Right lobe of liver (tissue), 6 donors: ENCODE measurements around the gene ZNF701. TPM values are rescaled to one million over a fixed set of nuclear protein-coding genes. Genes with fewer than 3 reads are reported as not detected.
"Not testable (repeated sequence)": the region's sequence is repeated elsewhere in the genome, so short reads cannot be mapped to it uniquely, and the experiment has no call there.

Experiments
- ATAC-seq, 4 donors: fragments of 200-7000 bp; cut with Tn5 transposase; one replicate each; pipeline ENCODE4 v1.9.1; 2020; ENCODE audit warnings: mild to moderate bottlenecking in 4 of 4, moderate library complexity in 4 of 4
- DNase-seq, 3 donors: peaks; one replicate each; pipeline ENCODE4 v3.0.0-alpha.2; 2020
- H3K27ac ChIP-seq, 3 donors: fragments of 200-600 bp; one replicate each; pipeline ENCODE4 v1.8.0; 2022
- H3K27me3 ChIP-seq, 2 donors: fragments of 200-600 bp; one replicate each; pipeline ENCODE4 v1.8.0; 2022
- H3K36me3 ChIP-seq, 4 donors: fragments of 200-600 bp; sonication (generic) in 1 of 4; one replicate each; pipeline versions ENCODE4 v1.5.1 to v1.8.0; 2017 to 2022; ENCODE audit warnings: control low read depth in 1 of 4
- H3K4me1 ChIP-seq, 4 donors: fragments of 200-600 bp; sonication (generic) in 1 of 4; one replicate each; pipeline versions ENCODE4 v1.5.1 to v1.8.0; 2017 to 2022; ENCODE audit warnings: control low read depth in 1 of 4
- H3K4me3 ChIP-seq, 3 donors: fragments of 200-600 bp; one replicate each; pipeline ENCODE4 v1.8.0; 2022
- H3K9me3 ChIP-seq, 4 donors: fragments of 200-600 bp; sonication (generic) in 1 of 4; one replicate each; pipeline versions ENCODE4 v1.5.1 to v1.8.0; 2017 to 2022; ENCODE audit warnings: control low read depth in 1 of 4
- POLR2A ChIP-seq: fragments of 450-650 bp; IDR thresholded peaks from one replicate; pipeline ENCODE4 v1.6.1; 2017; ENCODE audit warnings: antibody characterized with exemption, mild to moderate bottlenecking
- WGBS: methylation state at CpG from one replicate; pipeline ENCODE4 v1.1.6; 2018; ENCODE audit warnings: low coverage, low lambda C conversion rate; ENCODE audit not compliant: insufficient coverage; ENCODE audit errors: missing lambda C conversion rate; 5-methylcytosine and 5-hydroxymethylcytosine counted together
- intact Hi-C, 2 donors: fragments of 100-400 bp; cut with DNase I; formaldehyde crosslinking; loops; one replicate each; pipeline versions ENCODE4 v1.11.2 to v1.14.1; 2022
- total RNA-seq, 6 experiments: library from RNA; depleted of rRNA in 2 of 6; stranded (reverse); fragments of >200 nt in 2 of 6; fragmentation: NEBNext Ultra II Directional in 3 of 6; extraction: Animal tissue kit (Norgen Biotek cat#: 25700) in 3 of 6; gene quantifications; one replicate each; pipeline versions ENCODE4 v1.1.0 to v1.2.4, GENCODE V29; 2016 to 2023
- TF ChIP-seq, protein P1 (sequence below), 4 donors: fragments of 200-600 bp in 3 of 4; fragments of 450-650 bp in 1 of 4; IDR thresholded peaks; one replicate each; pipeline versions ENCODE4 v1.5.1 to v1.8.0; 2016 to 2022; ENCODE audit warnings: antibody characterized with exemption in 4 of 4, mild to moderate bottlenecking in 2 of 4
- donor health status: DM: no; HTN: yes; CAD: no.
- donor health status: DM: no; HTN: no; CAD: no.
- donor health status: DM: no; HTN: no; CAD: no.
- donor health status: DM: no; HTN: yes; CAD: no.
- donor health status: DM: no; HTN: yes; CAD: no.

ZNF701 gene
- total RNA-seq, 6 experiments from 2014 or later, result 2.5 to 6.4 (median 4.0) TPM

DNA sequence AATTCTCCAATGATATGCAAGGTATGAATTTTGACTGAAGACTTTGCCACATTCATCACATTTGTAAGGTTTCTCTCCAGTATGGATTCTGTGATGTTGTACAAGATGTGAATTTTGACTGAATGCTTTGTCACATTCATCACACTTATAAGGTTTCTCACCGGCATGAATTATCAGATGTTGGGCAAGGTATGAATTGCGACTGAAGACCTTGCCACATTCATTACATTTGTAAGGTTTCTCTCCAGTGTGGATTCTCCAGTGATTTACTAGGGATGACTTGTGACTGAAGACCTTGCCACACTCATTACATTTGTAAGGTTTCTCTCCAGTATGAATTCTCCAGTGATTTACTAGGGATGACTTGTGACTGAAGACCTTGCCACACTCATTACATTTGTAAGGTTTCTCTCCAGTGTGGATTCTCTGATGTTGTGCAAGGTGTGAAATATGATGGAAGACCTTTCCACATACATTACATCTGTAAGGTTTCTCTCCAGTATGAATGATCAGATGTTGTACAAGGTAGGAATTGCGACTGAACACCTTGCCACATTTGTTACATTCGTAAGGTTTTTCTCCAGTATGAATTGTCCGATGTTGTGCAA is 43.3 kb downstream of the ZNF701 start:
- peaks cover 0 to 3% (median 0%) of the 10 kb centered on the region in 4 donors for H3K36me3 ChIP-seq
- WGBS, result 93% methylated on average over 5 of the region's 5 CpGs
- TF ChIP-seq, protein P1, sequence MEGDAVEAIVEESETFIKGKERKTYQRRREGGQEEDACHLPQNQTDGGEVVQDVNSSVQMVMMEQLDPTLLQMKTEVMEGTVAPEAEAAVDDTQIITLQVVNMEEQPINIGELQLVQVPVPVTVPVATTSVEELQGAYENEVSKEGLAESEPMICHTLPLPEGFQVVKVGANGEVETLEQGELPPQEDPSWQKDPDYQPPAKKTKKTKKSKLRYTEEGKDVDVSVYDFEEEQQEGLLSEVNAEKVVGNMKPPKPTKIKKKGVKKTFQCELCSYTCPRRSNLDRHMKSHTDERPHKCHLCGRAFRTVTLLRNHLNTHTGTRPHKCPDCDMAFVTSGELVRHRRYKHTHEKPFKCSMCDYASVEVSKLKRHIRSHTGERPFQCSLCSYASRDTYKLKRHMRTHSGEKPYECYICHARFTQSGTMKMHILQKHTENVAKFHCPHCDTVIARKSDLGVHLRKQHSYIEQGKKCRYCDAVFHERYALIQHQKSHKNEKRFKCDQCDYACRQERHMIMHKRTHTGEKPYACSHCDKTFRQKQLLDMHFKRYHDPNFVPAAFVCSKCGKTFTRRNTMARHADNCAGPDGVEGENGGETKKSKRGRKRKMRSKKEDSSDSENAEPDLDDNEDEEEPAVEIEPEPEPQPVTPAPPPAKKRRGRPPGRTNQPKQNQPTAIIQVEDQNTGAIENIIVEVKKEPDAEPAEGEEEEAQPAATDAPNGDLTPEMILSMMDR (IDR thresholded peaks at IDR 0.05), result no peak
- no peak for TF ChIP-seq POLR2A
- H3K27me3 ChIP-seq, result no peaks in the 10 kb centered on the region
- intact Hi-C loops, result no loop called here
- H3K4me3 ChIP-seq, result no peak overlapping the region
- no peak overlapping the region for H3K27ac ChIP-seq
- ATAC-seq (no peak), DNase-seq (no peak)
- no peaks in the 10 kb centered on the region for H3K4me1 ChIP-seq
- peaks cover 0 to 15% (median 0%) of the 10 kb centered on the region in 4 donors for H3K9me3 ChIP-seq

DNA sequence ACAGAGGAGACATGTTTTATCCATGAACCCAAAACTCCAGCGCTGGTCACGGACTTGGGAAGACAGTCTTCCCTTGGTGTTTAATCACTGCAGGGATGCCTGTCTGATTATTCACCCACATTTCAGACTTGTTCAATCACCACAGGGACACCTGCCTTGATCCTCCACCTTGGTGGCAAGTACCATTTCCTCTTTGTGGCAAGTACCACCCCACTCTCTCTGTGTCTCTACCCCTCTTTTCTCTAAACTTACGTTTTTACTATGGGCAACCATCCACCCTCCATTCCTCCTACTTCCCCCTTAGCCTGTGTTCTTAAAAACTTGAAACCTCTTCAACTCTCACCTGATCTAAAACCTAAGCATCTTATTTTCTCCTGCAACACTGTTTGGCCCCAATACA is 51.3 kb downstream of the ZNF701 start:
- intact Hi-C loops, result no loop called here
- no peak overlapping the region for H3K4me3 ChIP-seq
- no peaks in the 10 kb centered on the region for H3K27me3 ChIP-seq
- TF ChIP-seq, protein P1 (IDR thresholded peaks at IDR 0.05), result no peak
- no peak for TF ChIP-seq POLR2A
- H3K36me3 ChIP-seq, result peaks cover 0 to 8% (median 2%) of the 10 kb centered on the region in 4 donors
- ATAC-seq (no peak), DNase-seq (no peak)
- H3K27ac ChIP-seq, result no peak overlapping the region
- H3K4me1 ChIP-seq, result no peaks in the 10 kb centered on the region
- WGBS, result 74% methylated on average over 3 of the region's 3 CpGs
- H3K9me3 ChIP-seq, result no peaks in the 10 kb centered on the region

DNA sequence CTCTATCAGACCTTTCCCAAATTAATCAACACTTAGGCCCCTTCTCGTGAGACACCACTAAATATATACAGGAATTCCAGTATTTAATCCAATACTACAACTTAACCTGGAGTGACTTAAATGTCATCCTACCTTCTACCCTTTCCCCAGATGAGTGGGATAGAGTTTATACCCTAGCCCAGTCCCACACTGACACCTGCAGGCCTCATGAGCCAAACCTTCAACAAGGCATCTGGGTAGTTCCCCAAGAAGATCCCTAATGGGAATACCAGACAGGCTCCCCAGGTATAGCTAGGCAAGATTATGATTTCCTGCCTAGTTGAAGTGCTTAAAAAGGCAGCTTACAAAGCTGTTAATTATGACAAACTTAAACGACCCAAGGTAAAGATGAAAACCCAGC is 52.2 kb downstream of the ZNF701 start:
- intact Hi-C loops, result no loop called here
- ATAC-seq (no peak), DNase-seq (no peak)
- Histone ChIP-seq H3K27me3 (no peaks in the 10 kb centered on the region), H3K9me3 (no peaks in the 10 kb centered on the region), H3K36me3 (peaks cover 0 to 8% (median 2%) of the 10 kb centered on the region in 4 donors), H3K27ac (no peak overlapping the region), H3K4me3 (no peak overlapping the region), H3K4me1 (no peaks in the 10 kb centered on the region)
- TF ChIP-seq, protein P1 (IDR thresholded peaks at IDR 0.05), result no peak
- no peak for TF ChIP-seq POLR2A
- whole genome bisulfite sequencing, result 74% methylated on average over 2 of the region's 2 CpGs

DNA sequence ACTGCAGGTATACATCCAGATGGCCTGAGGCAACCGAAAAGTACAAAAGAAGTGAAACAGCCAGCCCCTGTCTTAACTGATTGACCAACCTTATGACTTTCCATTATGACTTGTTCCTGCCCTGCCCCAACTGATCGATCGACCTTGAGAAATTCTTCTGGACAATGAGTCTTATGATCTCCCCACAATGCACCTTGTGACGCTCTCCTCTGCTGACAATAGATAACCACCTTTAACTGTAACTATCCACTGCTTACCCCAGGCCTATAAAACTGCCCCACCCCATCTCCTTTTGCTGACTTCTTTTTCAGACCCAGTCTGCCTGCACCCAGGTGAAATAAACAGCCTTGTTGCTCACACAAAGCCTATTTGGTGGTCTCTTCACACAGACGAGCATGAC is 56.8 kb downstream of the ZNF701 start:
- TF ChIP-seq, protein P1 (IDR thresholded peaks at IDR 0.05), result no peak
- no peak for TF ChIP-seq POLR2A
- peaks cover 0 to 8% (median 0%) of the 10 kb centered on the region in 4 donors for H3K36me3 ChIP-seq
- H3K4me3 ChIP-seq, result no peak overlapping the region
- no peaks in the 10 kb centered on the region for H3K27me3 ChIP-seq
- H3K9me3 ChIP-seq, result no peaks in the 10 kb centered on the region
- H3K4me1 ChIP-seq, result no peaks in the 10 kb centered on the region
- DNase-seq, result no peak
- ATAC-seq, result no peak
- H3K27ac ChIP-seq, result no peak overlapping the region
- intact Hi-C loops, result no loop called here
- WGBS, result 83% methylated on average over 5 of the region's 5 CpGs

DNA sequence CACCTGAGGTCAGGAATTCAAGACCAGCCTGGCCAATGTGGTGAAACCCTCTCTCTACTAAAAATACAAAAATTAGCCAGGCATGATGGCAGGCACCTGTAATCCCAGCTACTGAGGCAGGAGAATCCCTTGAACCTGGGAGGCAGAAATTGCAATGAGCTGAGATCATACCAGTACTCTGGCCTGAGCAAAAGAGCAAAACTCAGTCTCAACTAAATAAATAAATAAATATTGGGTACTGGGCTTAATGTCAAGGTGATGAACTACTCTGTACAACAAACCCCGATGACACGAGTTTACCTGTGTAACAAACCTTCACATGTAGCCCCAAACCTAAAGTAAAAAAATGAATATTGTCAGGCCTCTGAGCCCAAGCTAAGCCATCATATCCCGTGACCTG is 57.4 kb downstream of the ZNF701 start:
- H3K9me3 ChIP-seq, H3K27me3 ChIP-seq, H3K4me3 ChIP-seq, ATAC-seq, intact Hi-C loops, H3K4me1 ChIP-seq, DNase-seq, H3K36me3 ChIP-seq, H3K27ac ChIP-seq: not testable (repeated sequence)
- 90% methylated on average over 3 of the region's 3 CpGs for WGBS
